SU-DHL-6 (cell line): ENCODE data around the gene ZNF830.

ENCODE experiments used
- H2AFZ ChIP-seq: fragments of 200-600 bp; sonication (generic); 2 replicates; pipeline ENCODE4 v1.6.1; 2014; ENCODE audit warnings: low read depth, mild to moderate bottlenecking, moderate library complexity, mixed read lengths, antibody characterized with exemption, low read length; ENCODE audit not compliant: severe bottlenecking
- H3F3A ChIP-seq: fragments of 200-600 bp; shearing (Covaris generic); 2 replicates; pipeline ENCODE4 v1.6.0; 2016; ENCODE audit warnings: antibody characterized with exemption, mild to moderate bottlenecking; ENCODE audit not compliant: insufficient read depth
- H3K27ac ChIP-seq: fragments of 200-600 bp; sonication (generic); 2 replicates; pipeline ENCODE4 v1.5.1; 2016; ENCODE audit warnings: low read depth, mild to moderate bottlenecking, low read length, moderate library complexity, mixed read lengths
- H3K27me3 ChIP-seq: fragments of 200-600 bp; sonication (generic), shearing (Covaris generic); 2 replicates; pipeline ENCODE4 v1.6.0; 2014; ENCODE audit warnings: mild to moderate bottlenecking, low read length
- H3K36me3 ChIP-seq: fragments of 200-600 bp; sonication (generic); 2 replicates; pipeline ENCODE4 v1.6.1; 2014; ENCODE audit warnings: mild to moderate bottlenecking, low read length, mixed read lengths
- H3K4me2 ChIP-seq: fragments of 300-600, 200-600 bp; shearing (Covaris generic), sonication (generic); 2 replicates; pipeline ENCODE4 v1.6.0; 2014; ENCODE audit warnings: low read length, low read depth, mild to moderate bottlenecking; ENCODE audit not compliant: poor library complexity, severe bottlenecking
- H3K4me3 ChIP-seq: fragments of 200-600 bp; sonication (generic); 2 replicates; pipeline ENCODE4 v1.5.1; 2014; ENCODE audit warnings: antibody characterized with exemption, low read length, mild to moderate bottlenecking, mixed read lengths; ENCODE audit not compliant: insufficient read depth, poor library complexity, severe bottlenecking
- H3K79me2 ChIP-seq: fragments of 200-600 bp; sonication (generic); 2 replicates; pipeline ENCODE4 v1.6.1; 2014; ENCODE audit warnings: mild to moderate bottlenecking, low read length, moderate library complexity; ENCODE audit not compliant: insufficient read depth
- H3K9ac ChIP-seq: fragments of 200-600 bp; sonication (generic); 2 replicates; pipeline ENCODE4 v1.7.0; 2014; ENCODE audit warnings: mild to moderate bottlenecking, low read length
- H3K9me2 ChIP-seq: fragments of 200-600 bp; sonication (generic); replicated peaks from 2 replicates; pipeline ENCODE4 v1.6.1; 2014; ENCODE audit warnings: low read length; ENCODE audit not compliant: insufficient read depth
- H3K9me3 ChIP-seq: fragments of 200-600 bp; sonication (generic); 2 replicates; pipeline ENCODE4 v1.6.1; 2014; ENCODE audit warnings: low read length, mixed read lengths; ENCODE audit not compliant: insufficient read depth
- H4K20me1 ChIP-seq: fragments of 200-600 bp; sonication (generic); 2 replicates; pipeline ENCODE4 v1.6.1; 2014; ENCODE audit warnings: low read depth, mild to moderate bottlenecking, antibody characterized with exemption, low read length, moderate library complexity, mixed read lengths
- CTCF ChIP-seq: fragments of 200-600 bp; sonication (generic); IDR thresholded peaks from one replicate; pipeline ENCODE4 v1.5.1; 2017; ENCODE audit warnings: antibody characterized with exemption, mild to moderate bottlenecking, low read length, moderate library complexity; ENCODE audit not compliant: insufficient read depth, poor library complexity, severe bottlenecking
- EZH2phosphoT487 ChIP-seq: fragments of 200-600 bp; sonication (generic), shearing (Covaris generic); conservative IDR thresholded peaks from 2 replicates; pipeline ENCODE4 v1.6.1; 2018; ENCODE audit warnings: mild to moderate bottlenecking, antibody characterized with exemption, low read length, moderate library complexity, mixed read lengths

Gene ZNF830

GRCh38 chr17:34917381-34917780 lies 44.0 kb upstream of the ZNF830 start:
- no peaks in the 10 kb centered on the region for H3K9me3 ChIP-seq
- no peak overlapping the region for H3K27ac ChIP-seq
- no peaks in the 10 kb centered on the region for H4K20me1 ChIP-seq
- H3K4me3 ChIP-seq, result no peak overlapping the region
- no peaks in the 10 kb centered on the region for H3F3A ChIP-seq
- no peak overlapping the region for H3K4me2 ChIP-seq
- H2AFZ ChIP-seq, result no peak overlapping the region
- H3K9ac ChIP-seq, result no peak overlapping the region
- H3K79me2 ChIP-seq, result no peaks in the 10 kb centered on the region
- TF ChIP-seq EZH2phosphoT487, result no peak
- no peak for TF ChIP-seq CTCF
- H3K9me2 ChIP-seq, result no peaks in the 10 kb centered on the region
- no peaks in the 10 kb centered on the region for H3K27me3 ChIP-seq
- H3K36me3 ChIP-seq, result no peaks in the 10 kb centered on the region

- no peaks in the 10 kb centered on the region for H3K9me3 ChIP-seq
- no peaks in the 10 kb centered on the region for H3K27me3 ChIP-seq
- no peak overlapping the region for H3K27ac ChIP-seq
- H3K4me2 ChIP-seq, result no peak overlapping the region
- H2AFZ ChIP-seq, result no peak overlapping the region
- H3K79me2 ChIP-seq, result no peaks in the 10 kb centered on the region
- TF ChIP-seq EZH2phosphoT487, result no peak
- no peak for TF ChIP-seq CTCF
- H3F3A ChIP-seq, result no peaks in the 10 kb centered on the region
- H3K9me2 ChIP-seq, result no peaks in the 10 kb centered on the region
- H4K20me1 ChIP-seq, result no peaks in the 10 kb centered on the region
- H3K9ac ChIP-seq, result no peak overlapping the region
- H3K4me3 ChIP-seq, result no peak overlapping the region
- no peaks in the 10 kb centered on the region for H3K36me3 ChIP-seq
Observed at GRCh38 chr17:34920676-34921075, 40.7 kb upstream of the ZNF830 start.

GRCh38 chr17:34926661-34927060 lies 34.7 kb upstream of the ZNF830 start:
- Histone ChIP-seq H3K9ac (no peak overlapping the region), H3K79me2 (no peaks in the 10 kb centered on the region)

More at GRCh38 chr17:34926661-34927060, 34.7 kb upstream of the ZNF830 start:
- H3K27ac ChIP-seq, result no peak overlapping the region
- H3K4me2 ChIP-seq, result no peak overlapping the region
- TF ChIP-seq CTCF, result no peak
- TF ChIP-seq EZH2phosphoT487, result no peak
- H3K9me3 ChIP-seq, result no peaks in the 10 kb centered on the region
- H2AFZ ChIP-seq, result no peak overlapping the region
- H3K9me2 ChIP-seq, result no peaks in the 10 kb centered on the region
- H3K27me3 ChIP-seq, result no peaks in the 10 kb centered on the region
- no peaks in the 10 kb centered on the region for H4K20me1 ChIP-seq
- no peaks in the 10 kb centered on the region for H3F3A ChIP-seq
- no peaks in the 10 kb centered on the region for H3K36me3 ChIP-seq
- H3K4me3 ChIP-seq, result no peak overlapping the region
